Cardiac fibroblast (primary cell): ENCODE results near the gene NHSL2.
"Not testable (repeated sequence)": the region's sequence is repeated elsewhere in the genome, so short reads cannot be mapped to it uniquely, and the experiment has no call there.

Experiments
- DNase-seq, 2 donors: peaks; one replicate each; pipeline versions ENCODE4 v3.0.0 to v3.0.0-alpha.2; 2010; ENCODE audit warnings: low read depth in 2 of 2
- H3K4me3 ChIP-seq, 2 donors: replicated peaks in 1 of 2; 1 replicate in 1 of 2; 2 replicates in 1 of 2; pipeline ENCODE4 v1.5.1; 2011; ENCODE audit warnings: low read depth in 2 of 2, low read length in 2 of 2, mild to moderate bottlenecking in 2 of 2, moderate library complexity in 1 of 2
- TF ChIP-seq, protein P1 (sequence below): IDR thresholded peaks from one replicate; pipeline ENCODE4 v1.5.1; 2011; ENCODE audit warnings: low read depth, mild to moderate bottlenecking, low read length, inconsistent platforms

NHSL2 gene

DNA sequence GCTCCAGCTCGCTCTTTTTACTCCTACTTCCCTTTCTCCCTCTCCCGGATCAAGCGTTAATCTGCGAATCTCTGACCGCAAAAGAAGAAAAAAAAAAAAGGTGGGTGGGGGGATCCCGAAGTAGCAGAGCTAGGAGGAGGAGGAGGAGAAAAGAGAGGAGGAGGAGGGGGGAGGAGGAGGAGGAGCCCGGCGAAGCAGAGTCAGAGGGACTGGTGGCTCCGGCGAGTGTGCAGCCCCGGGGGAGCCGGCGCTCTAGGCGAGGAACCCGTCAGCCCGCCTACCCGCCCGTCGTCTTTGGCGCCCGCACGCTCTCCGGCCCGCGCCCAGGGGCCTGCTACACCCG, at the start of gene NHSL2:
Gene NHSL2 (plus strand): TSS at position 203 of the 343 bp plus-strand sequence.
- TF ChIP-seq, protein P1, sequence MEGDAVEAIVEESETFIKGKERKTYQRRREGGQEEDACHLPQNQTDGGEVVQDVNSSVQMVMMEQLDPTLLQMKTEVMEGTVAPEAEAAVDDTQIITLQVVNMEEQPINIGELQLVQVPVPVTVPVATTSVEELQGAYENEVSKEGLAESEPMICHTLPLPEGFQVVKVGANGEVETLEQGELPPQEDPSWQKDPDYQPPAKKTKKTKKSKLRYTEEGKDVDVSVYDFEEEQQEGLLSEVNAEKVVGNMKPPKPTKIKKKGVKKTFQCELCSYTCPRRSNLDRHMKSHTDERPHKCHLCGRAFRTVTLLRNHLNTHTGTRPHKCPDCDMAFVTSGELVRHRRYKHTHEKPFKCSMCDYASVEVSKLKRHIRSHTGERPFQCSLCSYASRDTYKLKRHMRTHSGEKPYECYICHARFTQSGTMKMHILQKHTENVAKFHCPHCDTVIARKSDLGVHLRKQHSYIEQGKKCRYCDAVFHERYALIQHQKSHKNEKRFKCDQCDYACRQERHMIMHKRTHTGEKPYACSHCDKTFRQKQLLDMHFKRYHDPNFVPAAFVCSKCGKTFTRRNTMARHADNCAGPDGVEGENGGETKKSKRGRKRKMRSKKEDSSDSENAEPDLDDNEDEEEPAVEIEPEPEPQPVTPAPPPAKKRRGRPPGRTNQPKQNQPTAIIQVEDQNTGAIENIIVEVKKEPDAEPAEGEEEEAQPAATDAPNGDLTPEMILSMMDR = no peak
- DNase-seq = no peak
- H3K4me3 ChIP-seq = peak within 1 kb of the TSS; percentile 14 to 41

DNA sequence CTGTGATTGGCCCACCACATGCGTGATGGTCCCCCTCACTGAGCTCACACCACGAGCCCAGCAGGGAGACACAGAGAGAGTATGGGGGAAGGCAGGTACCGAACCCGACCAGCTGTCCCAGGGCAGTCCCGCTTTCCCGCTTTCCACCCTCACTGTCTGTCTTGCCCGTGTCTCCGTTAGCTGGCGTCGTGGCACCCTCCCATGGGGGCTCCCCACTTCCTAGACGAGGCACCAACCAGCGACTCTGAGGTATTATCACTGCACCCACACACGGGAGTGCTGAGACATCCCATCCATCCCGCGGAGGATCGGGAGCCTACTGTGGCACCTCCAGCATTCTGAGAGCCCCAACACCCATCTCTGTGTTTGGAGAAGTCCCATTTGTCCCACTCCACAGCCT, 43.0 kb upstream of the NHSL2 start:
- TF ChIP-seq, protein P1 = no peak
- no peak for DNase-seq
- H3K4me3 ChIP-seq = no peak overlapping the region

DNA sequence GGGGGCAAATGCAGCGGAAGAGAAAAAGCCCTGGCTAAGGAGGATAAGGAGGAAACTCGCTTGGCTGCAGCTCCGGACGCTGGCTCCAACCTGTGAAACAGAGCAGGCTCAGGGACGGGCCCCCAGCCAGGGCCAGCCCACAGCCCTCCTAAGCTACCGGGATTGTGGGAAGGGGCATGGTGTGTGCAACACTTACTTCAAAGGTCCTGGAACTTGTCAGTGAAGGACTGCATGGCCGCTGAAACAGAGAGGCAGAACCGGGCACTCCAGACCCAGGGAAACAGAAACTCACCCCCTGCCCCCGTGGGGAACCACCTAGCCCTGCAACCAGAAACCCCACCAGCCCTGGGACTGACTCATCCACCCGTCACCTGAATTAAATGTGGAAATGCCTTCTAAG, 41.1 kb upstream of the NHSL2 start:
- not testable (repeated sequence) for H3K4me3 ChIP-seq, DNase-seq

DNA sequence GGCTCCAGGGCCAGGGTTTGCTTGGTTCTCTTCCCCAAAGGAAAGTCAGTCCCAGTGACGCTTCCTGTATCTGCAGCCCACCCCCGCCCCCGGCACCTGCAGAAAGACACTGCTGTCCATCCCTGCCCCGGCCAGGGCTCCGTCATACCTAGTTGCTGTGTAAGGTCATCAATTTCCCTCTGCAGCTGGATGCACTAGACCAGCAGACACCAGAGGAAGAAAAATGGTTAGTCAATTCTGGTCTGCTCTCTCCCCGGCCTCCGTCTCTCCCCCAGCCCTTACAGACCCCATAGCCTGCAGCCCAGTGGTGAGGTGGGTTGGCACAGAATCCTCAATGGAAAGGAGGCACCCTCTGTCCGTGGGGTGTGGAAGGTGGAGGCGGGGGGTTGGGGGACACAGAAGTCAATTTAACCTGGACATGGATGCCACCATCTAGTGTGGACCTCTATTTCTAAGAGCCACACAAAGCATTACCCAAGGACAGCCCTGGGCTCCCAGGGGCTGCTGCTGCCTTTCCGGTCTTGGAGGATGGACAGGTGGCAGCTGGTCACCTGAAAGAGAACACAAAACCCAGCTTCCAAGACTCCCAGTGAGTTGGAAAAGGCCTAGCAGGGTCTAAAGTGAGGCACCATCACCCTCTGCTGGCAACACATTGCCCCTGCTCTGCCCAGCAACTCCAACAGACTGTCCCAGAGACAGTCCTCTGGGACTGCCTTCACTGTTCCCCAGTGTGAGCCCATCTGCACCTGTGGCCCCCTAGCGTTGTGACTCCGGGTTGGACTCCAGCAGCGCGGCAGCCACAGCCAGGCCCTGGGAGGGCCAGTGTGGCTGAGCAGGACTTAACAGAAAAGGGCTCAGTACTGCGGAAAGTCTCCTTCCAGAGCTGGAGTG, 40.2 kb upstream of the NHSL2 start:
- DNase-seq = peak in 1 of 2 donors; percentile 6
- H3K4me3 ChIP-seq = no peak overlapping the region
- TF ChIP-seq, protein P1 = no peak

DNA sequence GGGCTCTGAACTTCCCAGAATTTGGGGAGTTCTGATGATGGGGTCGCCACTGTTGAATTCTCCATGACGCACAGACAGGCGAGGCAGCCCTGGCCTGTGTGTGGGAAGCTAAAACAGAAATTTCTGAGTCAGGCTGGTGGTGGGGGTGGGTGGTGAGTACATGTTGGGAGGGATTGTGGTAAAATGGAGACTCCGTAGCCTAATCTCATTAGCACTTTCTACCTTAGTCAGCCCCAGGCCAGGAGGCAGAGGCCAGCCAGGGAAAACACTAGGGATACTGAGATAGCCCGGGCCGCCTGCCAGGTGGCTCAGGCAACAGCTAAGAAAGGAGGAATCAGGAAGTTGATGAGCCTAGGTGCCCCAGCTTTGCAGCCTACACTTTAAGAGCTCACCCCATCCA, 39.3 kb upstream of the NHSL2 start:
- no peak overlapping the region for H3K4me3 ChIP-seq
- DNase-seq = peak; percentile 3 to 48
- TF ChIP-seq, protein P1 = no peak

DNA sequence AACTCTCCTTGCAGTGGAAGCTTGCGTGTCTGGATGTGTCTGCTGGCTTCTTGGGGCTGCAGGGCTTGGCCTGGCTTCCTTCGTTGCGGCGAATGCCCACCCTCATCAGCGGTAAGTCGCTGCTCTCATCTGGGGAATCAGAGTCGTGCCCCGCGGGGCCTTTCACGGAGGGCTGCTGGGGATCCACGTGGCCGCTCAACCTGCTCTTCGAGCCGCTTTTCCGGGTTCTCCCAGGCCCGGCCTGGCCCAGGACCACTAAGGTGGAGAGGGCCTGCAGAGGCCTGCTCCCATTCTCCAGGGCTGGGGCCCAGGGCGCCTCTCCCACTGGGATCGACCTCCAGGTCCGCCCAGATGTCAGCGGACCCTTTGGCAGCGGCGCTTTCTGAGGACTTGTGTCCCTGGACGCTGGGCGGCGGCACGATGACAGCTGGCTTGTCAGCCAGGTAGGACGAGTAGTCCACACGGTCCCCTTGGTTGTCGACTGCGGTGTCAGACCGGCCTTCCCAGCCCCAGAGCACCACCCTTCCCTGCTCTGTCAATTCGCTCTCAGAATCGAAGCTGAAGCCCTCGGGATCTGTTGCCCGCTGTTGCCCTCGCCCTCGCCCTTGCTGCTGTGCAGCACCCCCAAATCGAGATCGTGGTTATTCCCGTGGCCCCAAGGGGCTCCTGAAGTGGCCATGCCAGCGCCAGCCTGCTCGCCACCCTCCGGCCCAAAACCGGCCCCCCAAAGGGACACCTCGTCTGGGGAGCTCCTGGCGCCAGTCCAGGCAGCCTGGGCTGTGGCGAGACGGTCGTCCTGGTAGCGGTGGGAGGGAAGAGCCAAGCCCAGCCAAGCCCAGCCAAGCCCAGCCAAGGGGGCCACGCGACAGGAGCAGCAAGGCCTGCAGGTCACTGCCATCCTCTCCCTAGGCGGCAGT, 37.8 kb upstream of the NHSL2 start:
- no peak for DNase-seq
- TF ChIP-seq, protein P1 = no peak
- no peak overlapping the region for H3K4me3 ChIP-seq

DNA sequence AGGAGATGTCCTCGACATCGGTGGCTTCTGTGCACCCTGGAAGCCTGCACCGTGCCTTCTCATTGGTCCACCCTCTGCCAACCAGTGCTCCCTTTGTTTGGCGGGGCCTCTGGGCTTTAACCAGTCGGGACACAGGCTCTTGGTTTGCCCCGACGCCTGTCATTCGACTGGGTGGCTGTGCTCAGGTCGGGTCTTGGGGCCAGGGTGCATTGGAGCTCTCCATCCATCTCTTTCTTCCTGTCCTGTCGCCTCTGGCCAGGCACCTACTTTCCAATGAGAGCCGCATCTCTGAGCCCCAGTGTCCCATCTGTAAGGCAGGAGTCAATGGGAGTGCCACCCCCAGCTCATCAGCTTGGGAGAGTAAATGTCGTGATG, 37.2 kb upstream of the NHSL2 start:
- no peak for DNase-seq
- no peak overlapping the region for H3K4me3 ChIP-seq

DNA sequence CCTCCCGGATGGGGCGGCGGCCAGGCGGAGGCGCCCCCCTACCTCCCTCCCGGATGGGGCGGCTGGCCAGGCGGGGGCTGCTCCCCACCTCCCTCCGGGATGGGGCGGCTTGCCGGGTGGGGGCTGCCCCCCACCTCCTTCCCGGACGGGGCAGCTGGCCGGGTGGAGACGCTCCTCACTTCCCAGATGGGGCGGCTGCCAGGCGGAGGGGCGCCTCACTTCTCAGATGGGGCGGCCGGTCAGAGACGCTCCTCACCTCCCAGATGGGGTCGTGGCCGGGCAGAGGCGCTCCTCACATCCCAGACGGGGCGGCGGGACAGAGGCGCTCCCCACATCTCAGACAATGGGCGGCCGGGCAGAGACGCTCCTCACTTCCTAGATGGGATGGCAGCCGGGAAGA, 33.8 kb upstream of the NHSL2 start:
- not testable (repeated sequence) for H3K4me3 ChIP-seq, DNase-seq

More for the DNA sequence above, 37.2 kb upstream of the NHSL2 start:
- TF ChIP-seq, protein P1 = no peak
